GM12878 (cell line): ENCODE results near the gene HDHD2. TPM values are rescaled to one million over a fixed set of nuclear protein-coding genes. Genes with fewer than 3 reads are reported as not detected.

Source experiments
- CBX5 ChIP-seq: sonication (generic); IDR thresholded peaks from 2 replicates; pipeline ENCODE4 v1.6.1; 2016; ENCODE audit warnings: low read depth, moderate library complexity, mild to moderate bottlenecking, inconsistent platforms
- CHD2 ChIP-seq: IDR thresholded peaks from 2 replicates; pipeline ENCODE4 v1.6.1; 2011; ENCODE audit warnings: low read depth, low read length, improper control_type of control experiment, borderline replicate concordance
- CHD4 ChIP-seq: fragments of 200-600 bp; sonication (generic); IDR thresholded peaks from 2 replicates; pipeline ENCODE4 v1.6.1; 2016; ENCODE audit warnings: mild to moderate bottlenecking
- ESRRA ChIP-seq: IDR thresholded peaks from 2 replicates; pipeline ENCODE4 v1.6.1; 2012; ENCODE audit warnings: mild to moderate bottlenecking, low read length, improper control_type of control experiment
- HDGF ChIP-seq: fragments of 450-650 bp; IDR thresholded peaks from 2 replicates; pipeline ENCODE4 v1.6.1; 2016; ENCODE audit warnings: antibody characterized with exemption
- KAT2A ChIP-seq: conservative IDR thresholded peaks from 2 replicates; pipeline ENCODE4 v1.6.1; 2011; ENCODE audit warnings: low read depth, low read length; ENCODE audit not compliant: control insufficient read depth
- MEF2A ChIP-seq: IDR thresholded peaks from 2 replicates; pipeline ENCODE4 v1.6.1; 2011; ENCODE audit warnings: low read depth, mild to moderate bottlenecking, low read length, moderate library complexity; ENCODE audit not compliant: insufficient read depth
- MXI1 ChIP-seq: fragments of 150-350 bp; IDR thresholded peaks from 2 replicates; pipeline ENCODE4 v1.6.1; 2011; ENCODE audit warnings: low read depth, mild to moderate bottlenecking, inconsistent platforms, low read length, improper control_type of control experiment
- NBN ChIP-seq: fragments of 450-650 bp; IDR thresholded peaks from 2 replicates; pipeline ENCODE4 v1.6.1; 2016
- NFXL1 ChIP-seq: fragments of 450-650 bp; IDR thresholded peaks from 2 replicates; pipeline ENCODE4 v1.6.1; 2017; ENCODE audit warnings: antibody characterized with exemption, mild to moderate bottlenecking, borderline replicate concordance
- NR2F1 ChIP-seq: fragments of 450-650 bp; conservative IDR thresholded peaks from 2 replicates; pipeline ENCODE4 v1.6.1; 2017; ENCODE audit warnings: mild to moderate bottlenecking
- POLR2AphosphoS5 ChIP-seq: IDR thresholded peaks from 2 replicates; pipeline ENCODE4 v1.6.1; 2011; ENCODE audit warnings: mild to moderate bottlenecking, low read length, inconsistent platforms
- RAD21 ChIP-seq: IDR thresholded peaks from 2 replicates; pipeline ENCODE4 v1.6.1; 2011; ENCODE audit warnings: mild to moderate bottlenecking, low read depth, low read length, moderate library complexity; ENCODE audit not compliant: insufficient read depth
- RCOR1 ChIP-seq: conservative IDR thresholded peaks from 2 replicates; pipeline ENCODE4 v1.6.1; 2012; ENCODE audit warnings: low read depth, low read length, improper control_type of control experiment
- SMAD5 ChIP-seq: IDR thresholded peaks from 2 replicates; pipeline ENCODE4 v1.6.1; 2016; ENCODE audit warnings: antibody characterized with exemption, low read depth
- ZNF207 ChIP-seq: fragments of 450-650 bp; IDR thresholded peaks from 2 replicates; pipeline ENCODE4 v1.6.1; 2014; ENCODE audit warnings: antibody characterized with exemption, mild to moderate bottlenecking, borderline replicate concordance
- ZNF274 ChIP-seq: IDR thresholded peaks from one replicate; pipeline ENCODE4 v1.8.0; 2011; ENCODE audit not compliant: insufficient read length, insufficient read depth
- ZZZ3 ChIP-seq: IDR thresholded peaks from 2 replicates; pipeline ENCODE4 v1.6.1; 2011; ENCODE audit warnings: low read depth; ENCODE audit not compliant: control insufficient read depth, insufficient read length
- polyA plus RNA-seq, 11 experiments: library from polyadenylated mRNA; depleted of rRNA in 4 of 11; unstranded in 6 of 11; stranded (reverse) in 5 of 11; fragments of >200 nt; fragmentation: Nextera tagmentation in 4 of 11; fragmentation: Illumina TruSeq in 1 of 11; extraction: Ambion mirVana in 4 of 11; extraction: Trizol in 1 of 11; gene quantifications; 1 replicate in 1 of 11; 2 replicates in 10 of 11; pipeline versions ENCODE4 v1.2.1 to v1.2.3, GENCODE V29; 2011 to 2016; ENCODE audit warnings: inconsistent platforms in 2 of 11, missing spikeins in 2 of 11, low read depth in 1 of 11
- total RNA-seq, 4 experiments: library from RNA; depleted of rRNA in 3 of 4; stranded (reverse); fragments of >200 nt in 3 of 4; fragmentation: Illumina TruSeq in 1 of 4; extraction: Trizol in 1 of 4; gene quantifications; 2 replicates each; pipeline versions ENCODE4 v1.2.1 to v1.2.3, GENCODE V29; 2013 to 2021
- TF ChIP-seq, protein P1 (sequence below): fragments of 150-350 bp; IDR thresholded peaks from 2 replicates; pipeline ENCODE4 v1.6.1; 2016; ENCODE audit warnings: low read depth, low read length
- TF ChIP-seq, protein P2 (sequence below): IDR thresholded peaks from 2 replicates; pipeline ENCODE4 v1.6.1; 2012; ENCODE audit warnings: low read depth, low read length, improper control_type of control experiment
- TF ChIP-seq, protein P3 (sequence below): fragments of 150-350 bp; IDR thresholded peaks from 2 replicates; pipeline ENCODE4 v1.6.1; 2014; ENCODE audit warnings: mild to moderate bottlenecking, low read depth, low read length
- TF ChIP-seq, protein P4 (sequence below): fragments of 450-650 bp; IDR thresholded peaks from 2 replicates; pipeline ENCODE4 v1.6.1; 2016; ENCODE audit warnings: mild to moderate bottlenecking, moderate library complexity, borderline replicate concordance

Gene HDHD2
- total and polyA plus RNA-seq, 10 of the 15 experiments (the other 5 are each of a cell fraction or from before 2014, with no cell fraction given): 4.6 to 29.1 (median 17.7) TPM

DNA sequence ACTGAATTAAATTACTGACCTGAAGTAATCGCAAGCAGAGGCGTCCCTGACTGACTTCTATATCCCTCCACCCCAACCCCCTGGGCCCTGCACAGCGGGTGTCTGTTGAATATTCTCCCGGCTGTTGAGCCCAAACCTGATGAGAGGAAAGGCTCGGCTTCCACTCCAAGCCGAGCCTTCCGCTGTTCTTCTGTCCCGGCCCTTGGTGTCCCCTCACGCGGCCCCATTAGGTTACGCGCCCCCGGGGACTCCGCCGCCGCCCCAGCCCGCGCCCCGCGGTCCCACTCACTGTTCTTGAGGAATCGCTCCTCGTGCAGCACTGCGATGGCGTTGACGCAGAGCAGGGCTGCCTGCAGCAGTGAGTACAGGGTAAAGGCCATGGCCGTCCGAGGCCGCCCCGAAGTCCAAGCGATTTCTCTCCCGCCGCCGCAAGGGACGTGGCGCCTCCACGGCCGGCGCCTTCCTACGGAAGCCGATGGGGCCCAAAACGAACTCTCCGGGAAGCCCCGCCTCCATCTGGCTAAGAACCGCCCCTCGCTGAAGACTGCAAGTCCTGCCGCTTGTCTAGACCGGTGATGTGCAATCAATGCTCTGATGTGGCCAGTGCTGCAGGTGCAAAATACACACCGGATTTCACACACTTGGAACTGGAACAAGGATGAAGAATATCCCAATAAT, 25.7 kb upstream of the HDHD2 start, which contains the start of gene IER3IP1 (continued):
- TF ChIP-seq, protein P1, sequence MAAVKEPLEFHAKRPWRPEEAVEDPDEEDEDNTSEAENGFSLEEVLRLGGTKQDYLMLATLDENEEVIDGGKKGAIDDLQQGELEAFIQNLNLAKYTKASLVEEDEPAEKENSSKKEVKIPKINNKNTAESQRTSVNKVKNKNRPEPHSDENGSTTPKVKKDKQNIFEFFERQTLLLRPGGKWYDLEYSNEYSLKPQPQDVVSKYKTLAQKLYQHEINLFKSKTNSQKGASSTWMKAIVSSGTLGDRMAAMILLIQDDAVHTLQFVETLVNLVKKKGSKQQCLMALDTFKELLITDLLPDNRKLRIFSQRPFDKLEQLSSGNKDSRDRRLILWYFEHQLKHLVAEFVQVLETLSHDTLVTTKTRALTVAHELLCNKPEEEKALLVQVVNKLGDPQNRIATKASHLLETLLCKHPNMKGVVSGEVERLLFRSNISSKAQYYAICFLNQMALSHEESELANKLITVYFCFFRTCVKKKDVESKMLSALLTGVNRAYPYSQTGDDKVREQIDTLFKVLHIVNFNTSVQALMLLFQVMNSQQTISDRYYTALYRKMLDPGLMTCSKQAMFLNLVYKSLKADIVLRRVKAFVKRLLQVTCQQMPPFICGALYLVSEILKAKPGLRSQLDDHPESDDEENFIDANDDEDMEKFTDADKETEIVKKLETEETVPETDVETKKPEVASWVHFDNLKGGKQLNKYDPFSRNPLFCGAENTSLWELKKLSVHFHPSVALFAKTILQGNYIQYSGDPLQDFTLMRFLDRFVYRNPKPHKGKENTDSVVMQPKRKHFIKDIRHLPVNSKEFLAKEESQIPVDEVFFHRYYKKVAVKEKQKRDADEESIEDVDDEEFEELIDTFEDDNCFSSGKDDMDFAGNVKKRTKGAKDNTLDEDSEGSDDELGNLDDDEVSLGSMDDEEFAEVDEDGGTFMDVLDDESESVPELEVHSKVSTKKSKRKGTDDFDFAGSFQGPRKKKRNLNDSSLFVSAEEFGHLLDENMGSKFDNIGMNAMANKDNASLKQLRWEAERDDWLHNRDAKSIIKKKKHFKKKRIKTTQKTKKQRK: no peak
- TF ChIP-seq MEF2A (no peak), CHD2 (no peak), NBN (0 out of 2 replicates have a peak, but pooled peaks have one; percentile 58), NR2F1 (no peak), ZZZ3 (no peak), KAT2A (no peak), ZNF274 (no peak), POLR2AphosphoS5 (peak; percentile 74; the same call in 1 of the 2 replicates), ESRRA (no peak), CBX5 (no peak), SMAD5 (no peak; the same call in 1 of the 2 replicates), RAD21 (no peak), ZNF207 (0 out of 2 replicates have a peak, but pooled peaks have one; percentile 57), RCOR1 (no peak), NFXL1 (no peak), HDGF (no peak), MXI1 (0 out of 2 replicates have a peak, but pooled peaks have one; percentile 47), CHD4 (no peak)
- TF ChIP-seq, protein P2, sequence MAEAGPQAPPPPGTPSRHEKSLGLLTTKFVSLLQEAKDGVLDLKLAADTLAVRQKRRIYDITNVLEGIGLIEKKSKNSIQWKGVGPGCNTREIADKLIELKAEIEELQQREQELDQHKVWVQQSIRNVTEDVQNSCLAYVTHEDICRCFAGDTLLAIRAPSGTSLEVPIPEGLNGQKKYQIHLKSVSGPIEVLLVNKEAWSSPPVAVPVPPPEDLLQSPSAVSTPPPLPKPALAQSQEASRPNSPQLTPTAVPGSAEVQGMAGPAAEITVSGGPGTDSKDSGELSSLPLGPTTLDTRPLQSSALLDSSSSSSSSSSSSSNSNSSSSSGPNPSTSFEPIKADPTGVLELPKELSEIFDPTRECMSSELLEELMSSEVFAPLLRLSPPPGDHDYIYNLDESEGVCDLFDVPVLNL: no peak
- TF ChIP-seq, protein P3, sequence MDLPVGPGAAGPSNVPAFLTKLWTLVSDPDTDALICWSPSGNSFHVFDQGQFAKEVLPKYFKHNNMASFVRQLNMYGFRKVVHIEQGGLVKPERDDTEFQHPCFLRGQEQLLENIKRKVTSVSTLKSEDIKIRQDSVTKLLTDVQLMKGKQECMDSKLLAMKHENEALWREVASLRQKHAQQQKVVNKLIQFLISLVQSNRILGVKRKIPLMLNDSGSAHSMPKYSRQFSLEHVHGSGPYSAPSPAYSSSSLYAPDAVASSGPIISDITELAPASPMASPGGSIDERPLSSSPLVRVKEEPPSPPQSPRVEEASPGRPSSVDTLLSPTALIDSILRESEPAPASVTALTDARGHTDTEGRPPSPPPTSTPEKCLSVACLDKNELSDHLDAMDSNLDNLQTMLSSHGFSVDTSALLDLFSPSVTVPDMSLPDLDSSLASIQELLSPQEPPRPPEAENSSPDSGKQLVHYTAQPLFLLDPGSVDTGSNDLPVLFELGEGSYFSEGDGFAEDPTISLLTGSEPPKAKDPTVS: no peak
- TF ChIP-seq, protein P4, sequence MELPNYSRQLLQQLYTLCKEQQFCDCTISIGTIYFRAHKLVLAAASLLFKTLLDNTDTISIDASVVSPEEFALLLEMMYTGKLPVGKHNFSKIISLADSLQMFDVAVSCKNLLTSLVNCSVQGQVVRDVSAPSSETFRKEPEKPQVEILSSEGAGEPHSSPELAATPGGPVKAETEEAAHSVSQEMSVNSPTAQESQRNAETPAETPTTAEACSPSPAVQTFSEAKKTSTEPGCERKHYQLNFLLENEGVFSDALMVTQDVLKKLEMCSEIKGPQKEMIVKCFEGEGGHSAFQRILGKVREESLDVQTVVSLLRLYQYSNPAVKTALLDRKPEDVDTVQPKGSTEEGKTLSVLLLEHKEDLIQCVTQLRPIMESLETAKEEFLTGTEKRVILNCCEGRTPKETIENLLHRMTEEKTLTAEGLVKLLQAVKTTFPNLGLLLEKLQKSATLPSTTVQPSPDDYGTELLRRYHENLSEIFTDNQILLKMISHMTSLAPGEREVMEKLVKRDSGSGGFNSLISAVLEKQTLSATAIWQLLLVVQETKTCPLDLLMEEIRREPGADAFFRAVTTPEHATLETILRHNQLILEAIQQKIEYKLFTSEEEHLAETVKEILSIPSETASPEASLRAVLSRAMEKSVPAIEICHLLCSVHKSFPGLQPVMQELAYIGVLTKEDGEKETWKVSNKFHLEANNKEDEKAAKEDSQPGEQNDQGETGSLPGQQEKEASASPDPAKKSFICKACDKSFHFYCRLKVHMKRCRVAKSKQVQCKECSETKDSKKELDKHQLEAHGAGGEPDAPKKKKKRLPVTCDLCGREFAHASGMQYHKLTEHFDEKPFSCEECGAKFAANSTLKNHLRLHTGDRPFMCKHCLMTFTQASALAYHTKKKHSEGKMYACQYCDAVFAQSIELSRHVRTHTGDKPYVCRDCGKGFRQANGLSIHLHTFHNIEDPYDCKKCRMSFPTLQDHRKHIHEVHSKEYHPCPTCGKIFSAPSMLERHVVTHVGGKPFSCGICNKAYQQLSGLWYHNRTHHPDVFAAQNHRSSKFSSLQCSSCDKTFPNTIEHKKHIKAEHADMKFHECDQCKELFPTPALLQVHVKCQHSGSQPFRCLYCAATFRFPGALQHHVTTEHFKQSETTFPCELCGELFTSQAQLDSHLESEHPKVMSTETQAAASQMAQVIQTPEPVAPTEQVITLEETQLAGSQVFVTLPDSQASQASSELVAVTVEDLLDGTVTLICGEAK: no peak
